IMR-90 (cell line): Measurements from ENCODE around the gene TBXAS1. TPM values are rescaled to one million over a fixed set of nuclear protein-coding genes. Genes with fewer than 3 reads are reported as not detected.

Source experiments
- ATAC-seq: fragments of 200-7000 bp; cut with Tn5 transposase; 2 replicates; pipeline ENCODE4 v1.9.1; 2020; ENCODE audit warnings: low read depth, mild to moderate bottlenecking, moderate library complexity
- BruUV-seq: library from RNA; stranded (reverse); fragments of 400-500 nt; replicated peaks from 2 replicates; lab custom pipeline; 2021; lab: Mats Ljungman, UMichigan
- CTCF ChIA-PET: fragments of 300-600 bp; formaldehyde crosslinking; extraction: SDS; loops from one replicate; lab custom pipeline; 2021; ENCODE audit warnings: antibody characterized with exemption; lab: Yijun Ruan, JAX
- POLR2A ChIA-PET: fragments of 300-600 bp; sonication (Branson Sonifier 250); formaldehyde crosslinking; loops from one replicate; lab custom pipeline; 2022; ENCODE audit warnings: antibody characterized with exemption; ENCODE audit not compliant: unreplicated experiment; lab: Charles Lee
- DNase-seq: peaks from one replicate; pipeline ENCODE4 v3.0.0; 2013
- H2AFZ ChIP-seq: replicated peaks from 2 replicates; pipeline ENCODE3; 2013; ENCODE audit warnings: low read length, mild to moderate bottlenecking; ENCODE audit not compliant: poor library complexity
- H2AK5ac ChIP-seq: 2 replicates; pipeline ENCODE4 v1.6.1; 2013; ENCODE audit warnings: low read depth, low read length, inconsistent platforms
- H2AK9ac ChIP-seq: replicated peaks from 2 replicates; pipeline ENCODE3; 2013; ENCODE audit warnings: mild to moderate bottlenecking, low read depth, low read length, moderate library complexity; ENCODE audit not compliant: poor library complexity
- H2BK120ac ChIP-seq: 2 replicates; pipeline ENCODE4 v1.6.1; 2013; ENCODE audit warnings: low read depth, low read length, inconsistent platforms
- H2BK15ac ChIP-seq: 3 replicates; pipeline ENCODE4 v1.6.1; 2013; ENCODE audit warnings: low read depth, low read length, inconsistent platforms
- H2BK20ac ChIP-seq: 2 replicates; pipeline ENCODE4 v1.6.1; 2013; ENCODE audit warnings: low read depth, mild to moderate bottlenecking, inconsistent platforms, low read length, moderate library complexity
- H2BK5ac ChIP-seq: 2 replicates; pipeline ENCODE4 v1.6.1; 2013; ENCODE audit warnings: mild to moderate bottlenecking, low read depth, low read length, inconsistent platforms; ENCODE audit not compliant: poor library complexity, severe bottlenecking
- H3K14ac ChIP-seq: replicated peaks from 2 replicates; pipeline ENCODE4 v1.6.1; 2013; ENCODE audit warnings: low read depth, low read length, inconsistent platforms
- H3K18ac ChIP-seq: 2 replicates; pipeline ENCODE4 v1.6.1; 2013; ENCODE audit warnings: low read depth, low read length, control low read depth
- H3K23ac ChIP-seq: 2 replicates; pipeline ENCODE4 v1.6.1; 2013; ENCODE audit warnings: low read depth, low read length, inconsistent platforms
- H3K27ac ChIP-seq: 2 replicates; pipeline ENCODE4 v1.5.1; 2013; ENCODE audit warnings: mild to moderate bottlenecking, control low read depth, low read length; ENCODE audit not compliant: insufficient read depth
- H3K27me3 ChIP-seq: 2 replicates; pipeline ENCODE4 v1.6.1; 2013; ENCODE audit warnings: low read length; ENCODE audit not compliant: control insufficient read depth, insufficient read depth
- H3K36me3 ChIP-seq: 2 replicates; pipeline ENCODE4 v1.6.1; 2013; ENCODE audit warnings: low read length, mixed read lengths; ENCODE audit not compliant: control insufficient read depth, insufficient read depth
- H3K4ac ChIP-seq: 2 replicates; pipeline ENCODE4 v1.6.1; 2013; ENCODE audit warnings: low read depth, low read length, inconsistent platforms
- H3K4me1 ChIP-seq: 2 replicates; pipeline ENCODE4 v1.6.1; 2013; ENCODE audit warnings: low read length, mixed read lengths; ENCODE audit not compliant: control insufficient read depth, insufficient read depth
- H3K4me2 ChIP-seq: 2 replicates; pipeline ENCODE4 v1.6.1; 2013; ENCODE audit warnings: low read depth, mild to moderate bottlenecking, control low read depth, low read length, moderate library complexity
- H3K4me3 ChIP-seq: 2 replicates; pipeline ENCODE4 v1.5.1; 2013; ENCODE audit warnings: low read depth, mild to moderate bottlenecking, control low read depth, low read length, moderate library complexity; ENCODE audit not compliant: insufficient read depth
- H3K56ac ChIP-seq: 2 replicates; pipeline ENCODE4 v1.6.1; 2013; ENCODE audit warnings: low read length, inconsistent platforms; ENCODE audit not compliant: insufficient read depth; ENCODE audit errors: extremely low read depth
- H3K79me1 ChIP-seq, 2 experiments: 2 replicates each; pipeline ENCODE4 v1.6.1; 2013; ENCODE audit warnings: low read length in 2 of 2, inconsistent platforms in 1 of 2, low read depth in 1 of 2
- H3K9ac ChIP-seq: 2 replicates; pipeline ENCODE4 v1.6.1; 2013; ENCODE audit warnings: low read depth, low read length, control low read depth
- H3K9me1 ChIP-seq: 2 replicates; pipeline ENCODE4 v1.6.1; 2013; ENCODE audit warnings: low read length, inconsistent platforms; ENCODE audit not compliant: insufficient read depth
- H3K9me3 ChIP-seq: 2 replicates; pipeline ENCODE4 v1.6.1; 2013; ENCODE audit warnings: low read length; ENCODE audit not compliant: control insufficient read depth, insufficient read depth
- H4K20me1 ChIP-seq: 2 replicates; pipeline ENCODE4 v1.6.1; 2013; ENCODE audit warnings: low read length, inconsistent platforms; ENCODE audit not compliant: insufficient read depth
- H4K5ac ChIP-seq: 2 replicates; pipeline ENCODE4 v1.6.1; 2013; ENCODE audit warnings: mild to moderate bottlenecking, low read depth, low read length, control low read depth
- H4K8ac ChIP-seq, 2 experiments: 2 replicates each; pipeline ENCODE4 v1.6.1; 2013; ENCODE audit warnings: low read depth in 2 of 2, low read length in 2 of 2, control low read depth in 1 of 2, inconsistent platforms in 1 of 2
- H4K91ac ChIP-seq: 2 replicates; pipeline ENCODE4 v1.6.1; 2013; ENCODE audit warnings: low read depth, low read length, inconsistent platforms; ENCODE audit not compliant: insufficient read depth
- MXI1 ChIP-seq: IDR thresholded peaks from 2 replicates; pipeline ENCODE4 v1.6.1; 2012; ENCODE audit warnings: low read depth, mild to moderate bottlenecking, low read length, moderate library complexity, borderline replicate concordance
- SMC3 ChIP-seq: fragments of 150-350 bp; IDR thresholded peaks from 2 replicates; pipeline ENCODE4 v1.6.1; 2016; ENCODE audit warnings: low read depth, mild to moderate bottlenecking, antibody characterized with exemption, low read length, moderate library complexity
- WGBS, 2 experiments: methylation state at CpG; one replicate each; pipeline versions ENCODE4 v1.1.5 to v1.1.7; 2013; ENCODE audit warnings: missing lambda C conversion rate in 2 of 2; ENCODE audit not compliant: insufficient read length in 1 of 2; ENCODE audit errors: extremely low coverage in 2 of 2; 5-methylcytosine and 5-hydroxymethylcytosine counted together
- dilution Hi-C: fragments of 300-500 bp; cut with HindIII; formaldehyde crosslinking; loops from one replicate; pipeline ENCODE4 v1.14.3; 2018; ENCODE audit warnings: low sequenced_read_pairs; ENCODE audit not compliant: unreplicated experiment
- in situ Hi-C: fragments of 300-500 bp; cut with MboI; formaldehyde crosslinking; loops from 3 replicates; pipeline ENCODE4 v1.14.3; 2019; ENCODE audit warnings: low sequenced_read_pairs, inconsistent platforms, mixed read lengths
- intact Hi-C: fragments of 100-400 bp; cut with micrococcal nuclease; formaldehyde crosslinking; loops from 2 replicates; pipeline ENCODE4 v1.10.0; 2022
- polyA plus RNA-seq, 3 experiments: library from polyadenylated mRNA; depleted of rRNA; stranded (reverse); fragments of >200 nt; gene quantifications; 2 replicates each; pipeline ENCODE4 v1.2.3, GENCODE V29; 2012; ENCODE audit warnings: low replicate concordance in 1 of 3
- total RNA-seq: library from RNA; depleted of rRNA; stranded (reverse); fragments of >200 nt; gene quantifications from 2 replicates; pipeline ENCODE4 v1.2.3, GENCODE V29; 2012

The TBXAS1 gene
- total and polyA plus RNA-seq, 2 of the 4 experiments (the other 2 are of a cell fraction) = 5.9 to 10.8 TPM

- Histone ChIP-seq H3K79me1 (no peaks in the 10 kb centered on the region), H3K9me3 (peaks cover 2% of the 10 kb centered on the region; the same call in 1 of the 2 replicates), H4K91ac (no peak overlapping the region), H2BK15ac (no peak overlapping the region), H4K20me1 (no peaks in the 10 kb centered on the region), H3K56ac (no peak overlapping the region), H3K9ac (no peak overlapping the region), H3K18ac (no peak overlapping the region), H3K23ac (no peak overlapping the region), H4K5ac (no peak overlapping the region), H2BK120ac (no peak overlapping the region), H4K8ac (no peak overlapping the region), H2AK5ac (no peak overlapping the region; the same call in 1 of the 2 replicates), H2AK9ac (no peak overlapping the region), H2BK20ac (no peak overlapping the region), H3K4ac (no peak overlapping the region), H3K36me3 (peaks cover 1% of the 10 kb centered on the region; the same call in 1 of the 2 replicates), H3K27me3 (no peaks in the 10 kb centered on the region), H3K27ac (no peak overlapping the region), H2BK5ac (no peak overlapping the region), H3K9me1 (no peaks in the 10 kb centered on the region), H3K4me3 (no peak overlapping the region), H2AFZ (no peak overlapping the region), H3K14ac (no peak overlapping the region), H3K4me2 (no peak overlapping the region), H3K4me1 (no peaks in the 10 kb centered on the region)
- no peak for TF ChIP-seq SMC3
- TF ChIP-seq MXI1 = no peak
- 92% methylated on average over 7 of the region's 7 CpGs; no CpG with 5 or more reads in 1 of the 2 experiments for WGBS, 2 experiments
- in situ Hi-C loops = no loop called here
- no TSS peak for BruUV-seq
- dilution Hi-C loops = no loop called here
- ChIA-PET CTCF (no interaction called here), POLR2A (no interaction called here)
- DNase-seq (no peak), ATAC-seq (no peak)
- intact Hi-C loops = no loop called here
These were observed 55.4 kb downstream of the TBXAS1 start for GRCh38 chr7:139884441-139884840.
